ENCODE measurements around the gene SYNCRIP.
"Not testable (repeated sequence)": the region's sequence is repeated elsewhere in the genome, so short reads cannot be mapped to it uniquely, and the experiment has no call there.

Gene SYNCRIP

GRCh38 chr6:85568411-85568810 lies 74.3 kb downstream of the SYNCRIP start:
- in situ Hi-C loops (cut with HindIII; ENCODE audit: low pct_ligation_motif_present, low pct_unique_long_range_greater_than_20kb, low sequenced_read_pairs) = no loop called here
- DNase-seq = no peak

GRCh38 chr6:85565736-85566135 lies 77.0 kb downstream of the SYNCRIP start:
- DNase-seq = no peak
- in situ Hi-C loops (cut with HindIII; ENCODE audit: low pct_ligation_motif_present, low pct_unique_long_range_greater_than_20kb, low sequenced_read_pairs) = no loop called here

DNA sequence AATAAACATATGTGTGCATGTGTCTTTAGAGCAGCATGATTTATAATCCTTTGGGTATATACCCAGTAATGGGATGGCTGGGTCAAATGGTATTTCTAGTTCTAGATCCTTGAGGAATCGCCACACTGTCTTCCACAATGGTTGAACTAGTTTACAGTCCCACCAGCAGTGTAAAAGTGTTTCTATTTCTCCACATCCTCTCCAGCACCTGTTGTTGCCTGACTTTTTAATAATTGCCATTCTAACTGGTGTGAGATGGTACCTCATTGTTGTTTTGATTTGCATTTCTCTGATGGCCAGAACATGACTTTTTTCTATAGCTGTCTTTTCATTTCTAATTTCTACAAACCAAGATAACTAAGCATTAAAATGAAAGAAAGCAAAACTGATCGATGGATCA lies 78.5 kb downstream of the SYNCRIP start:
- DNase-seq; in situ Hi-C loops (cut with HindIII; ENCODE audit: low pct_ligation_motif_present, low pct_unique_long_range_greater_than_20kb, low sequenced_read_pairs): not testable (repeated sequence)
